Left lung (tissue), 10 donors: Measurements from ENCODE around the gene BMPR1B. TPM values are rescaled to one million over a fixed set of nuclear protein-coding genes. Genes with fewer than 3 reads are reported as not detected.

Source experiments
- ATAC-seq: fragments of 200-7000 bp; cut with Tn5 transposase; one replicate; pipeline ENCODE4 v1.9.1; 2020; ENCODE audit warnings: moderate library complexity
- DNase-seq, 4 donors: peaks; one replicate each; pipeline ENCODE4 v3.0.0-alpha.2; 2013 to 2020
- H3K27ac ChIP-seq, 2 donors: fragments of 200-600 bp; sonication (generic) in 1 of 2; one replicate each; pipeline versions ENCODE4 v1.5.0 to v1.8.0; 2020 to 2021
- H3K27me3 ChIP-seq, 2 donors: fragments of 200-600 bp; sonication (generic) in 1 of 2; one replicate each; pipeline versions ENCODE4 v1.5.0 to v1.8.0; 2020 to 2021
- H3K36me3 ChIP-seq, 2 donors: fragments of 200-600 bp; sonication (generic) in 1 of 2; one replicate each; pipeline versions ENCODE4 v1.5.0 to v1.8.0; 2020 to 2021
- H3K4me1 ChIP-seq, 2 donors: fragments of 200-600 bp; one replicate each; pipeline ENCODE4 v1.8.0; 2021
- H3K4me3 ChIP-seq, 2 donors: fragments of 200-600 bp; sonication (generic) in 1 of 2; one replicate each; pipeline versions ENCODE4 v1.5.0 to v1.8.0; 2020 to 2021; ENCODE audit warnings: mild to moderate bottlenecking in 1 of 2
- H3K9me3 ChIP-seq, 2 donors: fragments of 200-600 bp; sonication (generic) in 1 of 2; one replicate each; pipeline versions ENCODE4 v1.5.0 to v1.8.0; 2020 to 2021
- intact Hi-C, 2 donors: fragments of 100-400 bp; cut with DNase I; formaldehyde crosslinking; loops; one replicate each; pipeline versions ENCODE4 v1.11.2 to v1.14.2; 2022
- polyA plus RNA-seq, 6 donors: library from polyadenylated mRNA; unstranded; fragments of 120-200 nt; gene quantifications; one replicate each; pipeline ENCODE4 v1.2.1, GENCODE V29; 2013; ENCODE audit not compliant: insufficient read length in 6 of 6
- total RNA-seq, 2 donors: library from RNA; stranded (reverse); fragmentation: NEBNext Ultra II Directional; extraction: Animal tissue kit (Norgen Biotek cat#: 25700); gene quantifications; one replicate each; pipeline ENCODE4 v1.2.1, GENCODE V29; 2021
- TF ChIP-seq, protein P1 (sequence below), 2 donors: fragments of 200-600 bp; sonication (generic) in 1 of 2; IDR thresholded peaks; one replicate each; pipeline versions ENCODE4 v1.5.0 to v1.8.0; 2021; ENCODE audit warnings: antibody characterized with exemption in 2 of 2
- donor health status: DM: no; HTN: yes; CAD: no.
- donor health status: DM: no; HTN: no; CAD: no.

BMPR1B gene
- total and polyA plus RNA-seq, 8 donors = 0.61 to 3.3 (median 1.1) TPM

DNA sequence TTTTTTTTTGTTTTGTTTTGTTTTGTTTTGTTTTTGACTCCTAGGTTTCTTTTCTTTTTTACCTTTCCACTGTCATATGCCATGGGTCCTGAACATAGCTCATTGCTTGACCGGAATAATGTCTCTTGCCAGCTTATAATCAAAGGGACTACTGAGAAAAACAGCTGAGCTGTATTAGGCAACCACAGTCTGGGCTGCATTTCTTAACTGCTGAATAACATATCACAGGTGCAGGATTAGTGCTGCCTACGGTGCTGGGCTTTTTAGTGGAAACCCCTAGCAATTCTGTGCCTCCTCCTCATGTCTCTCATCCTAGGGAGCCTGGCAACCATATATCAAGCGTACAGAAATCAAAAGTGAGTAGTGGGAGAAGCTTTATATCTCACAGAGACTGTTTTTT lies 333.5 kb downstream of the BMPR1B start:
- TF ChIP-seq, protein P1, sequence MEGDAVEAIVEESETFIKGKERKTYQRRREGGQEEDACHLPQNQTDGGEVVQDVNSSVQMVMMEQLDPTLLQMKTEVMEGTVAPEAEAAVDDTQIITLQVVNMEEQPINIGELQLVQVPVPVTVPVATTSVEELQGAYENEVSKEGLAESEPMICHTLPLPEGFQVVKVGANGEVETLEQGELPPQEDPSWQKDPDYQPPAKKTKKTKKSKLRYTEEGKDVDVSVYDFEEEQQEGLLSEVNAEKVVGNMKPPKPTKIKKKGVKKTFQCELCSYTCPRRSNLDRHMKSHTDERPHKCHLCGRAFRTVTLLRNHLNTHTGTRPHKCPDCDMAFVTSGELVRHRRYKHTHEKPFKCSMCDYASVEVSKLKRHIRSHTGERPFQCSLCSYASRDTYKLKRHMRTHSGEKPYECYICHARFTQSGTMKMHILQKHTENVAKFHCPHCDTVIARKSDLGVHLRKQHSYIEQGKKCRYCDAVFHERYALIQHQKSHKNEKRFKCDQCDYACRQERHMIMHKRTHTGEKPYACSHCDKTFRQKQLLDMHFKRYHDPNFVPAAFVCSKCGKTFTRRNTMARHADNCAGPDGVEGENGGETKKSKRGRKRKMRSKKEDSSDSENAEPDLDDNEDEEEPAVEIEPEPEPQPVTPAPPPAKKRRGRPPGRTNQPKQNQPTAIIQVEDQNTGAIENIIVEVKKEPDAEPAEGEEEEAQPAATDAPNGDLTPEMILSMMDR (IDR thresholded peaks at IDR 0.05) = no peak
- H3K4me1 ChIP-seq = no peaks in the 10 kb centered on the region
- intact Hi-C loops = no loop called here
- ATAC-seq (no peak), DNase-seq (no peak)
- no peaks in the 10 kb centered on the region for H3K9me3 ChIP-seq
- H3K4me3 ChIP-seq = no peak overlapping the region
- H3K27ac ChIP-seq = no peak overlapping the region
- no peaks in the 10 kb centered on the region for H3K27me3 ChIP-seq
- H3K36me3 ChIP-seq = no peaks in the 10 kb centered on the region

DNA sequence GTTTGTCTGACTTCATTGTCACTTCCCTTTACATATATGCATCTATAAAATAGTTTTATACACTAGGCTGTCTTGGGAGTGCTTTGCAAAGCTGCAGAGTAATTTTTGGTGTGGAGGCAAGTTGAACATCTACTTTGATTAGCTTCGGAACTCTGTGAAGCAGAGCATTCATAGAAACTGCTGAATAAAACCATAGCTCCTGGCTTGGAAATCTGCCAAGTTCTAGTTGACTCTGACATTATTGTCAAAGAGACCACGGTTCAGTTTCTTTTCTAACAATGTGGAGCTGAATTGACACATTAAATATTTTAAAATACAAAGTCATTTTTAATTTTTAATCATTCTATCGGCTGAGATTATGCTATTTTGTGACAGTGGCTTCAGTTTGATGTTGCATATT lies 335.0 kb downstream of the BMPR1B start:
- intact Hi-C loops = no loop called here
- Histone ChIP-seq H3K36me3 (no peaks in the 10 kb centered on the region), H3K27ac (no peak overlapping the region), H3K9me3 (no peaks in the 10 kb centered on the region), H3K4me3 (no peak overlapping the region), H3K27me3 (no peaks in the 10 kb centered on the region), H3K4me1 (no peaks in the 10 kb centered on the region)
- no peak for ATAC-seq
- DNase-seq = peak in 1 of 4 donors; percentile 11
- TF ChIP-seq, protein P1 (IDR thresholded peaks at IDR 0.05) = no peak

DNA sequence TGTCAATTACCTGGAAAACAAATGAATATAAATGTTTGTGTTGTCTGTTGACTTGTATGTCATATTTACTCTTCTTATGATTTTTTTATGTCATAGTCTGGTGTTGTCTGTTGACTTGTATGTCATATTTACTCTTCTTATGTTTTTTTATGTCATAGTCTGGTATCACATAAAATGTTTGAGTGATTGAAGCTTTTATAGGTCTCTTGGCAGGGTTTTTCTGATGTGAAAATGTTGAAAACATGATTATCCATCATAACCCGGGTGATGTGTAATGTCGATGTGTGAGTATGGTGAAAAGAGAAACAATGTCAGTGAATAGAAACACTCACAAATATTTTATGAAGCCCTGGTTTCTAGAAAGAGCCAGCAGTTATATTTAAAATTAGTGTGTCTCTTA lies 335.7 kb downstream of the BMPR1B start:
- H3K27ac ChIP-seq = no peak overlapping the region
- no peaks in the 10 kb centered on the region for H3K9me3 ChIP-seq
- no peak for DNase-seq
- H3K27me3 ChIP-seq = no peaks in the 10 kb centered on the region
- no peaks in the 10 kb centered on the region for H3K36me3 ChIP-seq
- intact Hi-C loops = no loop called here
- TF ChIP-seq, protein P1 (IDR thresholded peaks at IDR 0.05) = no peak
- ATAC-seq = no peak
- no peaks in the 10 kb centered on the region for H3K4me1 ChIP-seq
- H3K4me3 ChIP-seq = no peak overlapping the region

- Histone ChIP-seq H3K36me3 (no peaks in the 10 kb centered on the region), H3K27ac (no peak overlapping the region), H3K4me1 (no peaks in the 10 kb centered on the region), H3K27me3 (no peaks in the 10 kb centered on the region), H3K4me3 (no peak overlapping the region), H3K9me3 (no peaks in the 10 kb centered on the region)
- DNase-seq (no peak), ATAC-seq (no peak)
- TF ChIP-seq, protein P1 (IDR thresholded peaks at IDR 0.05) = no peak
- intact Hi-C loops = no loop called here
Measured at GRCh38 chr4:95093936-95094929, 336.5 kb downstream of the BMPR1B start.

GRCh38 chr4:95095348-95095974 lies 337.7 kb downstream of the BMPR1B start:
- TF ChIP-seq, protein P1 (IDR thresholded peaks at IDR 0.05) = peak in 1 of 2 donors; percentile 11
- Histone ChIP-seq H3K9me3 (no peaks in the 10 kb centered on the region), H3K27me3 (no peaks in the 10 kb centered on the region), H3K4me1 (no peaks in the 10 kb centered on the region), H3K27ac (no peak overlapping the region), H3K4me3 (no peak overlapping the region), H3K36me3 (no peaks in the 10 kb centered on the region)
- intact Hi-C loops = no loop called here
- ATAC-seq (peak; percentile 70), DNase-seq (peak in 1 of 4 donors; percentile 20)
